GM19193 (cell line): ENCODE data around the gene LZTS2.

Experiments used
- POLR2A ChIP-seq: IDR thresholded peaks from 4 replicates; pipeline ENCODE4 v1.6.1; 2011; ENCODE audit not compliant: insufficient read depth, insufficient read length; ENCODE audit errors: extremely low read depth

LZTS2 gene

GRCh38 chr10:100972904-100973535, 26.6 kb upstream of the LZTS2 start:
- TF ChIP-seq POLR2A = no peak

GRCh38 chr10:100976906-100977305, 22.7 kb upstream of the LZTS2 start:
- TF ChIP-seq POLR2A = no peak

- TF ChIP-seq POLR2A = no peak
Observed at GRCh38 chr10:100977436-100977835, 22.2 kb upstream of the LZTS2 start.

GRCh38 chr10:100978121-100978900, 21.3 kb upstream of the LZTS2 start:
- TF ChIP-seq POLR2A = no peak

- TF ChIP-seq POLR2A = no peak
Observed at GRCh38 chr10:100978901-100979195, 20.8 kb upstream of the LZTS2 start.

GRCh38 chr10:100979791-100980272, 19.8 kb upstream of the LZTS2 start:
- TF ChIP-seq POLR2A = no peak

- no peak for TF ChIP-seq POLR2A
Observed at GRCh38 chr10:100980311-100980710, 19.3 kb upstream of the LZTS2 start.

GRCh38 chr10:100980711-100981110, 18.9 kb upstream of the LZTS2 start:
- TF ChIP-seq POLR2A = no peak

GRCh38 chr10:100981178-100981772, 18.3 kb upstream of the LZTS2 start:
- TF ChIP-seq POLR2A = no peak

GRCh38 chr10:100982916-100983830, 16.4 kb upstream of the LZTS2 start:
- no peak for TF ChIP-seq POLR2A

- TF ChIP-seq POLR2A = no peak
Observed at GRCh38 chr10:100983868-100984671, 15.5 kb upstream of the LZTS2 start.

GRCh38 chr10:100984672-100985177, 14.9 kb upstream of the LZTS2 start:
- no peak for TF ChIP-seq POLR2A

GRCh38 chr10:100985336-100985735, 14.3 kb upstream of the LZTS2 start:
- TF ChIP-seq POLR2A = no peak

- TF ChIP-seq POLR2A = no peak
Observed at GRCh38 chr10:100986623-100986951, 13.0 kb upstream of the LZTS2 start.
